AG09319 (cell line): ENCODE measurements around the gene RHCE.
"Not testable (repeated sequence)": the region's sequence is repeated elsewhere in the genome, so short reads cannot be mapped to it uniquely, and the experiment has no call there.

Source experiments
- DNase-seq: peaks from one replicate; pipeline ENCODE4 v3.0.0-alpha.2; 2010; ENCODE audit warnings: low read depth; ENCODE audit errors: extremely low read depth
- CTCF ChIP-seq: IDR thresholded peaks from 2 replicates; pipeline ENCODE4 v1.5.1; 2011; ENCODE audit warnings: low read depth, mild to moderate bottlenecking, inconsistent platforms, low read length, moderate library complexity

RHCE gene

GRCh38 chr1:25458541-25459298, 38.1 kb upstream of the RHCE start:
- TF ChIP-seq CTCF, result no peak

GRCh38 chr1:25456502-25456901, 35.9 kb upstream of the RHCE start:
- DNase-seq, result no peak
- no peak for TF ChIP-seq CTCF

More at GRCh38 chr1:25458541-25459298, 38.1 kb upstream of the RHCE start:
- DNase-seq, result no peak

- DNase-seq, result no peak
- no peak for TF ChIP-seq CTCF
Measured at GRCh38 chr1:25451908-25452307, 31.3 kb upstream of the RHCE start.

GRCh38 chr1:25450891-25451290, 30.3 kb upstream of the RHCE start:
- no peak for TF ChIP-seq CTCF
- no peak for DNase-seq

- TF ChIP-seq CTCF, result no peak
- no peak for DNase-seq
Measured at GRCh38 chr1:25447547-25447946, 26.9 kb upstream of the RHCE start.

GRCh38 chr1:25445993-25446538, 25.4 kb upstream of the RHCE start:
- TF ChIP-seq CTCF, result no peak
- DNase-seq, result no peak

GRCh38 chr1:25444604-25445003, 24.0 kb upstream of the RHCE start:
- DNase-seq, result not testable (repeated sequence)
